Hepatic stellate cell (primary cell): ENCODE data around the gene KRT79.

Experiments
- DNase-seq: peaks from one replicate; pipeline ENCODE4 v3.0.0; 2011; ENCODE audit warnings: low spot score

Gene KRT79

GRCh38 chr12:52789637-52790426, 44.3 kb downstream of the KRT79 start:
- DNase-seq, result no peak

- no peak for DNase-seq
Measured at GRCh38 chr12:52788876-52789636, 45.1 kb downstream of the KRT79 start.

GRCh38 chr12:52788192-52788875, 45.8 kb downstream of the KRT79 start:
- no peak for DNase-seq

- no peak for DNase-seq
Measured at GRCh38 chr12:52787324-52788191, 46.6 kb downstream of the KRT79 start.

GRCh38 chr12:52784909-52785308, 49.2 kb downstream of the KRT79 start:
- DNase-seq, result no peak

- no peak for DNase-seq
Measured at GRCh38 chr12:52783563-52784316, 50.4 kb downstream of the KRT79 start.

- no peak for DNase-seq
Measured at GRCh38 chr12:52782502-52782901, 51.6 kb downstream of the KRT79 start.

- no peak for DNase-seq
Measured at GRCh38 chr12:52781399-52782082, 52.6 kb downstream of the KRT79 start.

- DNase-seq, result no peak
Measured at GRCh38 chr12:52779914-52780313, 54.2 kb downstream of the KRT79 start.

- no peak for DNase-seq
Measured at GRCh38 chr12:52778833-52779232, 55.3 kb downstream of the KRT79 start.

- DNase-seq, result no peak
Measured at GRCh38 chr12:52777566-52777965, 56.5 kb downstream of the KRT79 start.

GRCh38 chr12:52776913-52777395, 57.2 kb downstream of the KRT79 start, which contains the start of gene KRT76:
KRT76 (minus strand) TSS chr12:52777345; CDS start chr12:52777291, 54 bp downstream.
- DNase-seq, result no peak

GRCh38 chr12:52776435-52776834, 57.7 kb downstream of the KRT79 start:
- DNase-seq, result no peak

GRCh38 chr12:52774629-52775250, 59.4 kb downstream of the KRT79 start:
- DNase-seq, result no peak

GRCh38 chr12:52772772-52773171, 61.3 kb downstream of the KRT79 start:
- no peak for DNase-seq

- DNase-seq, result no peak
Measured at GRCh38 chr12:52772188-52772587, 61.9 kb downstream of the KRT79 start.

GRCh38 chr12:52771505-52771904, 62.6 kb downstream of the KRT79 start:
- no peak for DNase-seq
